Panc1 (cell line): ENCODE results near the gene CYP21A2.

ENCODE experiments used
- POLR2AphosphoS5 ChIP-seq: IDR thresholded peaks from 2 replicates; pipeline ENCODE4 v1.6.1; 2012; ENCODE audit warnings: mild to moderate bottlenecking, low read depth, low read length, moderate library complexity
- TCF7L2 ChIP-seq: IDR thresholded peaks from 2 replicates; pipeline ENCODE4 v1.6.1; 2011; ENCODE audit warnings: mild to moderate bottlenecking, low read depth, low read length, inconsistent platforms
- TF ChIP-seq, protein P1 (sequence below): fragments of 450-650 bp; IDR thresholded peaks from 2 replicates; pipeline ENCODE4 v1.5.1; 2017; ENCODE audit warnings: mild to moderate bottlenecking

- TF ChIP-seq, protein P1, sequence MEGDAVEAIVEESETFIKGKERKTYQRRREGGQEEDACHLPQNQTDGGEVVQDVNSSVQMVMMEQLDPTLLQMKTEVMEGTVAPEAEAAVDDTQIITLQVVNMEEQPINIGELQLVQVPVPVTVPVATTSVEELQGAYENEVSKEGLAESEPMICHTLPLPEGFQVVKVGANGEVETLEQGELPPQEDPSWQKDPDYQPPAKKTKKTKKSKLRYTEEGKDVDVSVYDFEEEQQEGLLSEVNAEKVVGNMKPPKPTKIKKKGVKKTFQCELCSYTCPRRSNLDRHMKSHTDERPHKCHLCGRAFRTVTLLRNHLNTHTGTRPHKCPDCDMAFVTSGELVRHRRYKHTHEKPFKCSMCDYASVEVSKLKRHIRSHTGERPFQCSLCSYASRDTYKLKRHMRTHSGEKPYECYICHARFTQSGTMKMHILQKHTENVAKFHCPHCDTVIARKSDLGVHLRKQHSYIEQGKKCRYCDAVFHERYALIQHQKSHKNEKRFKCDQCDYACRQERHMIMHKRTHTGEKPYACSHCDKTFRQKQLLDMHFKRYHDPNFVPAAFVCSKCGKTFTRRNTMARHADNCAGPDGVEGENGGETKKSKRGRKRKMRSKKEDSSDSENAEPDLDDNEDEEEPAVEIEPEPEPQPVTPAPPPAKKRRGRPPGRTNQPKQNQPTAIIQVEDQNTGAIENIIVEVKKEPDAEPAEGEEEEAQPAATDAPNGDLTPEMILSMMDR, result no peak
- no peak for TF ChIP-seq POLR2AphosphoS5
- no peak for TF ChIP-seq TCF7L2
Measured at GRCh38 chr6:32089082-32089828, 51.0 kb downstream of the CYP21A2 start.
